Embryonic facial prominence (tissue), 1 donor: Measurements from ENCODE around the gene NFATC1.

Source experiments
- DNase-seq: peaks from one replicate; pipeline ENCODE4 v3.0.0-alpha.2; 2016; ENCODE audit errors: extremely low spot score

Gene NFATC1

GRCh38 chr18:79521416-79522205, 125.9 kb downstream of the NFATC1 start:
- DNase-seq, result no peak

- no peak for DNase-seq
Measured at GRCh38 chr18:79522451-79523205, 126.9 kb downstream of the NFATC1 start.

GRCh38 chr18:79523206-79523735, 127.5 kb downstream of the NFATC1 start:
- DNase-seq, result no peak

- DNase-seq, result no peak
Measured at GRCh38 chr18:79523736-79524180, 128.0 kb downstream of the NFATC1 start.

- no peak for DNase-seq
Measured at GRCh38 chr18:79524181-79525078, 128.7 kb downstream of the NFATC1 start.

- no peak for DNase-seq
Measured at GRCh38 chr18:79525556-79526467, 130.1 kb downstream of the NFATC1 start.

- DNase-seq, result no peak
Measured at GRCh38 chr18:79526468-79527460, 131.0 kb downstream of the NFATC1 start.

GRCh38 chr18:79527656-79528315, 132.1 kb downstream of the NFATC1 start:
- DNase-seq, result no peak

- DNase-seq, result no peak
Measured at GRCh38 chr18:79528316-79528695, 132.6 kb downstream of the NFATC1 start.

- DNase-seq, result peak; percentile 46
Measured at GRCh38 chr18:79528846-79529245, 133.1 kb downstream of the NFATC1 start.

GRCh38 chr18:79529296-79529695, 133.6 kb downstream of the NFATC1 start:
- no peak for DNase-seq

- DNase-seq, result no peak
Measured at GRCh38 chr18:79529991-79530390, 134.3 kb downstream of the NFATC1 start.

GRCh38 chr18:79530821-79531220, 135.1 kb downstream of the NFATC1 start:
- DNase-seq, result no peak

- no peak for DNase-seq
Measured at GRCh38 chr18:79531386-79531785, 135.7 kb downstream of the NFATC1 start.

GRCh38 chr18:79531926-79532312, 136.2 kb downstream of the NFATC1 start:
- no peak for DNase-seq

- DNase-seq, result no peak
Measured at GRCh38 chr18:79532313-79533007, 136.7 kb downstream of the NFATC1 start.

GRCh38 chr18:79533146-79533545, 137.4 kb downstream of the NFATC1 start:
- no peak for DNase-seq

GRCh38 chr18:79533591-79533990, 137.9 kb downstream of the NFATC1 start:
- no peak for DNase-seq
